NOMO-1 treated with dmso at 0.1 percent for 144 hours (cell line): Measurements from ENCODE around the gene DMBT1.

Experiments
- DNase-seq: peaks from one replicate; lab custom pipeline; 2025; ENCODE audit not compliant: unreplicated experiment; lab: John Stamatoyannopoulos, UW

The DMBT1 gene

GRCh38 chr10:122665946-122666345 lies 105.4 kb downstream of the DMBT1 start:
- no peak for DNase-seq

DNA sequence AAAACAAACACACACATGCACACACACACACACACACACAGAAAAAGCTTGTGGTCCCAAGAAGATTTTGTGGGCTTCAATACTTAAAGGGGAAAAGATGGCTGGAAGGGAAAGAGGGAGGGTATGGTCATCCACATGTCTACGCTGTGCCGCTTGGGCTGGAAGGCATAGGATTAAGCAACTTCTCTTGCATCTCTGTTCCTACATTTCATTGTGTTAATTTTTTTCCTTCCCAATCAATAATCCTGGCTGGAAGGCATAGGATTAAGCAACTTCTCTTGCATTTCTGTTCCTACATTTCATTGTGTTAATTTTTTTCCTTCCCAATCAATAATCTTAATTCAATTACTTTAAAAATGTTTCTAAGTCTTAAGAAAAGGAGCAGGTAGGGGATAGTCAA lies 108.5 kb downstream of the DMBT1 start:
- DNase-seq: no peak

- no peak for DNase-seq
Observed at GRCh38 chr10:122669842-122670241, 109.3 kb downstream of the DMBT1 start.

- DNase-seq: no peak
Observed at GRCh38 chr10:122671355-122671754, 110.8 kb downstream of the DMBT1 start.

GRCh38 chr10:122672655-122673054 lies 112.1 kb downstream of the DMBT1 start:
- DNase-seq: no peak

- no peak for DNase-seq
Observed at GRCh38 chr10:122673269-122673668, 112.7 kb downstream of the DMBT1 start.

DNA sequence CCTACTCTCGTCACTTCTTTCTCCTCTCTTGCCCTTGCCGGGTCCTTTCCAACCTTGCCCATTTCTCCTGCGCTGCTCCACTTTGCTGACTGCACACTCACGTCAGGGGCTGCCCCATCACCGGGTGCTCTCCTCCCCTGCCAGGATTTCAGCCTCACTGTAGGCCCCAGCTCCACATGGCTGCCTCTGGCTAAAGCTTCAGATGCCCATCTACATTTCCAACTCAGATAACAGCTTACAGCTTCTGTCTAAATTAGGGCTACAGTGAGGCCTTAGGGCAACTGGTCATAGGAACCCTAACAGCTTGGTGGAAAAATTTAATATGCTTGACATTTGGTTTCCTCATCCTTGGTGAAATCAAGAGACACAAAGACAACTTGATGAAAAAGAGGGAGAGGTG lies 113.2 kb downstream of the DMBT1 start:
- DNase-seq: no peak

DNA sequence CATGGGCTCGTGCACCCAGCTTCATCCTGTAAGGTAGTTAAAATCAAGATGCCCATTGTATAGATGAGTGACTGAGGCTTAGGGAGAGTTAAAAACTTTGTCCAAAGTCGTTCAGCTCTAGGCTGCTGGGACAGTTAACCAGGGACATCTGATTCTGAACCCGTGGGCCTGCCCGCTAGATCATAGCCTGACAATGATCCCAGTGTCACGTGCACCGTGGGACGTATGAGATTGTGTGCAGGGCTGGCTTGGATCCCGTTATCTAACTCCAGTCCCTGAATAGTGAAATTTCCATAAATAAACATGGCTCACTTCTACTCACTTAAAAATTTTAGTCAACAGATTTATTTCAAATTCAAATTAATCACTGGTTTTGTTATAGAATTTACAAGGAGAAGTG lies 114.2 kb downstream of the DMBT1 start:
- DNase-seq: no peak

DNA sequence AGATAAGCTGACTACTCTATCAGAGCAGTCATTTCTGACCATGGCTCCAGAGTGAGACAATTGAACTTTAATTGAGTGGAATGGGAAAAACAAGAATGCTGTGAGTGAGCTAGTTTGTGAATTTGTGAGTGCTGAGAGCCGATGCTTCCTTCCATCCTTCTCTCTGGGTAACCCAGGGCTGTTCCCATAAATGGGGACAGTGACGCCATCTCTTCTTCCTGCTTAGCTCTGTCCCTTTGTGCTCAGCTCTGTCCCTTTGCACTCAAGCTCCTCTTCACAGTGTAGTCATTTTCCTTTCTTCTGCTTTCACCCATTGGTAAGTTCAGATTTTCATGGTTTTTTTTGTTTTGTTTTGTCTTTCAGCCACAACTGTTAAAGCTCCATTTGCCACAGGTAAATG lies 114.7 kb downstream of the DMBT1 start:
- no peak for DNase-seq

- DNase-seq: no peak
Observed at GRCh38 chr10:122678266-122678665, 117.7 kb downstream of the DMBT1 start.

DNA sequence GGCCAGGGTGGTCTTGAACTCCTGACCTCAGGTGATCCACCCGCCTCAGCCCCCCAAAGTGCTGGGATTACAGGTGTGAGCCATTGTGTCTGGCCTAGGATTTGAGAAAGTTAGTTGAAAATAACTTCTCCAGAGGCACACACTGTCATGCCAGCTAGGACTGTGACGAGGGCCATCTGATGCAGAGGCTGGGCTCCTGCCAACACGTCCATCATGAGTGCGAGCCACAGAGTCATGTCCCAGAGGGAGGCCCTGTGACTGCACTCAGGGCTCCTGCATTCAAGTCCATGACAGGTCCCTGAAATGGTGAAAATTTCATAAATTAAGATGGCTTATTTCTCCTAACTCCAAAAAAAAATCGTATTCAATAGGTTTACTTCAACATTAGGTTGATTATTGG lies 122.0 kb downstream of the DMBT1 start:
- no peak for DNase-seq

DNA sequence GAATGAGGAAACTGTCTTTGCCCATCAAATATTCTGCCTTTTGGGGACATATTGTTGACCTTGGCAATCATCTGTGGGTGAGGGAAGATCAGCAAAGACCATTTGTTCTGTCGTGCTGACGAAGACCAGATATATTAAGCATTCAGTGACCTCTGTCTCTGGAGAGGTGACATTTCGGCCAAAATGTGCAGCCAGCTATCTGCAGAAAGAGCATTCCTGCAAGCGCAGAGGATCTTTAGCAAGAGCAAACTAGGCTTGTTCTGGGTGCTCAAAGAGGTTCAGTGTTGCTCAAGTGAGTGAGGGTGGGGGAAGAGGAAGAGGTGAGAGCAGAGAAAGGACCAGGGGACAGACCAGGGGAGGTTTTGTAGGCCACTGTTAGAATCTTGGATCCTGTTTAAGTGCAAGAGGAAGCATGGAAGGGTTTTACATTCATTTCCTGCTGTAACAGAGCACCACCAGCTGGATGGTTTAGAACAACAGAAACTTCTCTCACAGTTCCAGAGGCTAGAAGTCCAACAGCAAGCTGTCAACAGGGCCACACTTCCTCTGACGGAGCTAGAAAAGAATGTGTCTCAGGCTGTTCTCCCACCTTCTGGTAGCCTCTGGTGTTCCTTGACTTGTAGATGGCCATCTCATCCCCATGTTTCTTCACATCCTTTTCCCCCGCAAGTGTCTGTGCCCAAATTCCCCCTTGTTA lies 127.9 kb downstream of the DMBT1 start:
- DNase-seq: no peak

DNA sequence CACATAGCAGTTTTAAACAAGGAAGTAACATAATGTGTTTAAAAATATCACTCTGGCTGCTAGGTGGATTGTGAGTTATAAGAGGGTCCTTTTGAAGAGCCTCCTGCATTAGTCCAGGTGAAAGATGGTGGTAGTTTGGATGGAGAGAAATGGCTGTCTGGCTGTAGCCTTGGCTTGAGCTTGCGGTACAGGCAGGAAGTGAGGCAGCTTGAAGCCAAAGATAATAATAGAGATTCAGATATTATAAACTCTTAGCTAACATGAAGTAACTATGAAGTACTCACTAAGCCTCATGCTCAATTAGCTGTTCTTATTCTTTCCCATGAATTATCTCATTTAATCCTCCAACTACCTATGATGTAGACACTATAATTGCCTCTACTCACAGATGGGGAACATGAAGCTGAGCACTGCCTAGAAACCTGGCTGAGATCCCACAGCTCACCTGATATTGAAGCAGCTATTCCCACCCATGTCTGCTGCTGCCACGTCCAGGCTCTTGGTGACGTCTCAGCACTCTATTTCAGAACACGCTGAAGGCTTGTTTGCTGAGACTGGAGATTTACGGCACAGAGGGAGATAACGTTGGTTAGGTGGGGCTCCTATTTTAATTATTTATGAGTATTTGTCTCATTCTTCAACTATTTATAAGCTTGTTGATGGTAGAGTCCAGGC lies 128.7 kb downstream of the DMBT1 start:
- no peak for DNase-seq

DNA sequence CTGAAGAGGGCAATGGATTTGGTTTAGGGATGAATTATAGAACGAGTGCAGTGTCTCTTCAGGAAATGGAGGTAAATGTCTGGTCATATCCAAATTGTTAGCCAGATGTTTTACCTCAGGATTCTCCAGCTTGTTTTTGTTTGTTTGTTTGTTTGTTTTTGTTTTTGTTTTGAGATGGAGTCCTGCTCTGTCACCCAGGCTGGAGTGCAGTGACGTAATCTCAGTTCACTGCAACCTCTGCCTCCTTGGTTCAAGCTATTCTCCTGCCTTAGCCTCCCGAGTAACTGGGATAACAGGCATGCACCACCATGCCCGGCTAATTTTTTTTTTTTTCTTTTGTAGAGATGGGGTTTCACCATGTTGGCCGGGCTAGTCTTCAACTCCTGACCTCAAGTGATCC lies 132.2 kb downstream of the DMBT1 start:
- DNase-seq: no peak
